Hindlimb muscle (tissue), 1 donor: ENCODE results near the gene CFAP61. TPM values are rescaled to one million over a fixed set of nuclear protein-coding genes. Genes with fewer than 3 reads are reported as not detected.

ENCODE experiments used
- DNase-seq: peaks from one replicate; pipeline ENCODE4 v3.0.0-alpha.2; 2013
- polyA plus RNA-seq: library from polyadenylated mRNA; unstranded; fragments of 120-200 nt; gene quantifications from one replicate; pipeline ENCODE4 v1.2.1, GENCODE V29; 2013; ENCODE audit not compliant: insufficient read length

CFAP61 gene
- polyA plus RNA-seq, 1 donor, result 3.5 TPM

GRCh38 chr20:20031790-20032189, 20.5 kb upstream of the CFAP61 start:
- DNase-seq, result no peak

- no peak for DNase-seq
These were observed 17.8 kb upstream of the CFAP61 start for GRCh38 chr20:20034486-20034885.

GRCh38 chr20:20036756-20037155, 15.6 kb upstream of the CFAP61 start:
- no peak for DNase-seq

GRCh38 chr20:20037960-20038359, 14.4 kb upstream of the CFAP61 start:
- no peak for DNase-seq

- DNase-seq, result no peak
These were observed 13.7 kb upstream of the CFAP61 start for GRCh38 chr20:20038586-20038985.

- DNase-seq, result no peak
These were observed 12.5 kb upstream of the CFAP61 start for GRCh38 chr20:20039752-20040387.

GRCh38 chr20:20051767-20052073, 612 bp upstream of the CFAP61 start:
- DNase-seq, result no peak

GRCh38 chr20:20060234-20060998, 8.1 kb downstream of the CFAP61 start:
- no peak for DNase-seq

GRCh38 chr20:20063941-20064702, 11.8 kb downstream of the CFAP61 start:
- DNase-seq, result no peak

- no peak for DNase-seq
These were observed 13.0 kb downstream of the CFAP61 start for GRCh38 chr20:20065361-20065760.

GRCh38 chr20:20070871-20071726, 18.8 kb downstream of the CFAP61 start:
- DNase-seq, result no peak

- no peak for DNase-seq
These were observed 21.6 kb downstream of the CFAP61 start for GRCh38 chr20:20073801-20074371.

- no peak for DNase-seq
These were observed 22.7 kb downstream of the CFAP61 start for GRCh38 chr20:20075032-20075431.

- no peak for DNase-seq
These were observed 24.1 kb downstream of the CFAP61 start for GRCh38 chr20:20076297-20077065.

GRCh38 chr20:20078041-20078440, 25.7 kb downstream of the CFAP61 start:
- no peak for DNase-seq

GRCh38 chr20:20079102-20079784, 26.9 kb downstream of the CFAP61 start:
- no peak for DNase-seq

GRCh38 chr20:20083807-20084206, 31.5 kb downstream of the CFAP61 start:
- DNase-seq, result no peak

GRCh38 chr20:20084296-20084752, 32.0 kb downstream of the CFAP61 start:
- DNase-seq, result peak; percentile 33

- no peak for DNase-seq
These were observed 32.7 kb downstream of the CFAP61 start for GRCh38 chr20:20085071-20085470.

GRCh38 chr20:20085812-20086211, 33.5 kb downstream of the CFAP61 start:
- no peak for DNase-seq

GRCh38 chr20:20089018-20089417, 36.7 kb downstream of the CFAP61 start:
- DNase-seq, result no peak
